H1 (cell line): Measurements from ENCODE around the gene AGAP3. TPM values are rescaled to one million over a fixed set of nuclear protein-coding genes. Genes with fewer than 3 reads are reported as not detected.

Experiments used
- CTCF ChIA-PET: fragments of 300-600 bp; sonication (Branson Sonifier 250); formaldehyde crosslinking; loops from one replicate; lab custom pipeline; 2021; ENCODE audit not compliant: partially characterized antibody; lab: Charles Lee
- POLR2A ChIA-PET: fragments of 300-600 bp; sonication (Branson Sonifier 250); formaldehyde crosslinking; loops from one replicate; lab custom pipeline; 2021; ENCODE audit warnings: inconsistent platforms; ENCODE audit not compliant: partially characterized antibody; lab: Charles Lee
- DNase-seq, 2 experiments: peaks; one replicate each; pipeline versions ENCODE4 v3.0.0 to v3.0.0-alpha.2; 2010 to 2022; ENCODE audit warnings: low spot score in 2 of 2, low read depth in 1 of 2, mixed read lengths in 1 of 2
- FAIRE-seq: peaks from 2 replicates; lab custom pipeline; 2011; peaks lifted over from hg19 to GRCh38; lab: Jason Lieb, UNC
- H2AFZ ChIP-seq: 2 replicates; pipeline ENCODE4 v1.8.1; 2012; ENCODE audit warnings: low read length, inconsistent platforms
- H2AK5ac ChIP-seq: 2 replicates; pipeline ENCODE4 v1.6.1; 2013; ENCODE audit warnings: low read depth, low read length
- H2BK120ac ChIP-seq: replicated peaks from 2 replicates; pipeline ENCODE3; 2013; ENCODE audit warnings: low read depth, low read length, inconsistent platforms
- H2BK12ac ChIP-seq: 2 replicates; pipeline ENCODE4 v1.6.1; 2013; ENCODE audit warnings: low read depth, low read length
- H2BK15ac ChIP-seq: 2 replicates; pipeline ENCODE4 v1.6.1; 2013; ENCODE audit warnings: low read length
- H2BK20ac ChIP-seq: 2 replicates; pipeline ENCODE4 v1.6.1; 2013; ENCODE audit warnings: low read length
- H2BK5ac ChIP-seq: 2 replicates; pipeline ENCODE4 v1.6.1; 2013; ENCODE audit warnings: low read depth, low read length
- H3K14ac ChIP-seq: 2 replicates; pipeline ENCODE4 v1.6.1; 2013; ENCODE audit warnings: inconsistent platforms; ENCODE audit not compliant: insufficient read length
- H3K18ac ChIP-seq: 2 replicates; pipeline ENCODE4 v1.6.1; 2013; ENCODE audit warnings: low read length; ENCODE audit errors: extremely low read depth
- H3K23ac ChIP-seq: 2 replicates; pipeline ENCODE4 v1.6.1; 2013; ENCODE audit warnings: inconsistent platforms; ENCODE audit not compliant: insufficient read length
- H3K23me2 ChIP-seq: 2 replicates; pipeline ENCODE4 v1.6.1; 2013; ENCODE audit warnings: low read depth, low read length
- H3K27ac ChIP-seq: 2 replicates; pipeline ENCODE4 v1.6.1; 2011; ENCODE audit warnings: low read depth, low read length, inconsistent platforms
- H3K27me3 ChIP-seq, 4 experiments: replicated peaks in 1 of 4; 1 replicate in 1 of 4; 2 replicates in 3 of 4; pipeline versions ENCODE4 v1.6.1 to v1.8.1; 2011 to 2013; ENCODE audit warnings: low read length in 3 of 4, mild to moderate bottlenecking in 3 of 4, inconsistent platforms in 2 of 4, mixed read lengths in 2 of 4, moderate library complexity in 1 of 4; ENCODE audit not compliant: control insufficient read depth in 3 of 4, insufficient read depth in 3 of 4; ENCODE audit errors: extremely low read depth in 1 of 4
- H3K36me3 ChIP-seq, 4 experiments: 2 replicates each; pipeline versions ENCODE4 v1.6.1 to v1.8.1; 2011 to 2013; ENCODE audit warnings: mild to moderate bottlenecking in 4 of 4, low read length in 3 of 4, moderate library complexity in 2 of 4, control low read depth in 1 of 4, inconsistent platforms in 1 of 4; ENCODE audit not compliant: insufficient read depth in 4 of 4, control insufficient read depth in 2 of 4
- H3K4ac ChIP-seq: replicated peaks from 2 replicates; pipeline ENCODE3; 2013; ENCODE audit warnings: low read length, low read depth, mixed read lengths, inconsistent platforms; ENCODE audit not compliant: insufficient read length
- H3K4me1 ChIP-seq, 4 experiments: replicated peaks in 1 of 4; 1 replicate in 1 of 4; 2 replicates in 3 of 4; pipeline versions ENCODE4 v1.6.1 to v1.8.1; 2011 to 2013; ENCODE audit warnings: low read length in 3 of 4, inconsistent platforms in 2 of 4, mixed read lengths in 1 of 4; ENCODE audit not compliant: insufficient read depth in 4 of 4, control insufficient read depth in 3 of 4
- H3K4me2 ChIP-seq, 2 experiments: 2 replicates each; pipeline versions ENCODE4 v1.6.1 to v1.8.1; 2011 to 2013; ENCODE audit warnings: low read depth in 2 of 2, low read length in 2 of 2, control low read depth in 1 of 2, inconsistent platforms in 1 of 2, mild to moderate bottlenecking in 1 of 2; ENCODE audit not compliant: insufficient read depth in 1 of 2
- H3K4me3 ChIP-seq, 4 experiments: fragments of 200-600, 300-600 bp in 1 of 4; sonication (generic), shearing (Covaris generic), sonication (Bioruptor Twin) in 1 of 4; 2 replicates each; pipeline versions ENCODE4 v1.5.1 to v1.8.1; 2011 to 2016; ENCODE audit warnings: low read length in 4 of 4, low read depth in 3 of 4, control low read depth in 2 of 4, inconsistent platforms in 2 of 4, mild to moderate bottlenecking in 2 of 4, mixed read lengths in 1 of 4, moderate library complexity in 1 of 4; ENCODE audit not compliant: insufficient read depth in 2 of 4; ENCODE audit errors: extremely low read depth in 1 of 4
- H3K56ac ChIP-seq: replicated peaks from 2 replicates; pipeline ENCODE3; 2013; ENCODE audit warnings: low read depth, mild to moderate bottlenecking, mixed read lengths, low read length, inconsistent platforms; ENCODE audit not compliant: insufficient read length
- H3K79me1 ChIP-seq: 2 replicates; pipeline ENCODE4 v1.6.1; 2013; ENCODE audit warnings: low read depth, low read length, control low read depth
- H3K79me2 ChIP-seq, 2 experiments: 2 replicates each; pipeline versions ENCODE4 v1.6.1 to v1.8.1; 2012 to 2013; ENCODE audit warnings: low read length in 2 of 2, mild to moderate bottlenecking in 2 of 2, inconsistent platforms in 1 of 2; ENCODE audit not compliant: insufficient read depth in 2 of 2, control insufficient read depth in 1 of 2
- H3K9ac ChIP-seq, 4 experiments: replicated peaks in 1 of 4; 1 replicate in 1 of 4; 2 replicates in 3 of 4; pipeline versions ENCODE4 v1.6.1 to v1.8.1; 2011 to 2013; ENCODE audit warnings: low read depth in 3 of 4, low read length in 3 of 4, control low read depth in 2 of 4, mild to moderate bottlenecking in 2 of 4, moderate library complexity in 2 of 4, inconsistent platforms in 1 of 4; ENCODE audit errors: extremely low read depth in 1 of 4
- H3K9me3 ChIP-seq, 2 experiments: 2 replicates each; pipeline versions ENCODE4 v1.6.1 to v1.8.1; 2012 to 2013; ENCODE audit warnings: mild to moderate bottlenecking in 2 of 2, moderate library complexity in 2 of 2, control low read depth in 1 of 2, inconsistent platforms in 1 of 2, low read depth in 1 of 2, low read length in 1 of 2, mixed read lengths in 1 of 2; ENCODE audit not compliant: insufficient read depth in 2 of 2
- H4K20me1 ChIP-seq, 2 experiments: replicated peaks in 1 of 2; 2 replicates each; pipeline versions ENCODE3 to v1.8.1; 2011 to 2013; ENCODE audit warnings: inconsistent platforms in 2 of 2, low read length in 2 of 2, mild to moderate bottlenecking in 1 of 2; ENCODE audit not compliant: insufficient read depth in 2 of 2, control insufficient read depth in 1 of 2
- H4K5ac ChIP-seq: 2 replicates; pipeline ENCODE4 v1.6.1; 2013; ENCODE audit warnings: low read length, low read depth, mixed read lengths, inconsistent platforms; ENCODE audit not compliant: insufficient read length
- H4K8ac ChIP-seq: 2 replicates; pipeline ENCODE4 v1.8.0; 2013; ENCODE audit warnings: mild to moderate bottlenecking, moderate library complexity, low read length, inconsistent platforms; ENCODE audit not compliant: insufficient read depth; ENCODE audit errors: extremely low read depth
- H4K91ac ChIP-seq: replicated peaks from 2 replicates; pipeline ENCODE3; 2013; ENCODE audit warnings: low read length, mixed read lengths, inconsistent platforms; ENCODE audit not compliant: insufficient read length
- CBX8 ChIP-seq: fragments of 300-800, 300-1000 bp; sonication (generic); IDR thresholded peaks from 2 replicates; pipeline ENCODE4 v1.7.1; 2016; ENCODE audit warnings: low read depth, low read length, borderline replicate concordance
- EZH2 ChIP-seq: fragments of 200-600 bp; sonication (generic); IDR thresholded peaks from 2 replicates; pipeline ENCODE4 v1.7.1; 2012; ENCODE audit warnings: low read depth, mild to moderate bottlenecking, moderate library complexity, low read length, inconsistent platforms; ENCODE audit not compliant: severe bottlenecking
- POLR2A ChIP-seq, 2 experiments: IDR thresholded peaks; 1 replicate in 1 of 2; 2 replicates in 1 of 2; pipeline ENCODE4 v1.6.1; 2011; ENCODE audit warnings: low read depth in 2 of 2, low read length in 2 of 2, mild to moderate bottlenecking in 2 of 2; ENCODE audit errors: control extremely low read depth in 1 of 2
- TCF12 ChIP-seq: IDR thresholded peaks from 2 replicates; pipeline ENCODE4 v1.6.1; 2011; ENCODE audit warnings: low read depth, mild to moderate bottlenecking, low read length
- WGBS, 2 experiments: shearing (Covaris generic) in 1 of 2; methylation state at CpG; one replicate each; pipeline versions ENCODE4 v1.1.6 to v1.1.7; 2013 to 2015; ENCODE audit warnings: low lambda C conversion rate in 2 of 2, mixed read lengths in 2 of 2, inconsistent platforms in 1 of 2, low coverage in 1 of 2, missing lambda C conversion rate in 1 of 2; ENCODE audit not compliant: insufficient replicate concordance in 2 of 2, insufficient coverage in 1 of 2, insufficient read length in 1 of 2; ENCODE audit errors: extremely low coverage in 1 of 2, missing lambda C conversion rate in 1 of 2; 5-methylcytosine and 5-hydroxymethylcytosine counted together
- polyA plus RNA-seq, 7 experiments: library from polyadenylated mRNA; depleted of rRNA in 3 of 7; stranded (reverse) in 5 of 7; unstranded in 2 of 7; fragments of >200 nt in 5 of 7; fragments of 200-250 nt in 2 of 7; gene quantifications; 1 replicate in 5 of 7; 2 replicates in 1 of 7; 4 replicates in 1 of 7; pipeline versions ENCODE4 v1.2.1 to v1.2.3, GENCODE V29; 2011 to 2013; ENCODE audit warnings: missing spikeins in 2 of 7, mixed read lengths in 2 of 7
- total RNA-seq: library from RNA; stranded (reverse); fragmentation: NEBNext Ultra II Directional; extraction: Animal tissue kit (Norgen Biotek cat#: 25700); gene quantifications from 2 replicates; pipeline ENCODE4 v1.2.1, GENCODE V29; 2021

The AGAP3 gene
- total and polyA plus RNA-seq, 2 of the 8 experiments (the other 6 are each of a cell fraction or from before 2014, with no cell fraction given) = 66.4 to 120 TPM

GRCh38 chr7:151124481-151124880, 38.2 kb downstream of the AGAP3 start:
- Histone ChIP-seq H3K79me1 (no peaks in the 10 kb centered on the region), H2BK120ac (no peak overlapping the region), H3K4me1 (peaks cover 0 to 23% (median 7%) of the 10 kb centered on the region in 4 experiments; a peak in 6 of 7 replicates), H3K23ac (no peak overlapping the region), H4K8ac (no peak overlapping the region), H3K56ac (no peak overlapping the region), H3K36me3 (peaks cover 0 to 29% (median 4%) of the 10 kb centered on the region in 4 experiments; a peak in 3 of 8 replicates), H3K4ac (no peak overlapping the region), H4K91ac (no peak overlapping the region), H2AFZ (no peak overlapping the region), H3K27me3 (peaks cover 0 to 13% (median 4%) of the 10 kb centered on the region in 4 experiments; a peak in 5 of 7 replicates), H3K9ac (no peak overlapping the region), H4K20me1 (peaks cover 8 to 32% of the 10 kb centered on the region in 2 experiments), H2BK15ac (peak overlapping the region; percentile 81; the same call in 1 of the 2 replicates), H3K27ac (no peak overlapping the region), H3K14ac (no peak overlapping the region), H2BK5ac (no peak overlapping the region), H3K4me2 (no peak overlapping the region; a peak in 1 of 4 replicates), H3K23me2 (peaks cover 5% of the 10 kb centered on the region; the same call in 1 of the 2 replicates), H3K18ac (no peak overlapping the region), H3K9me3 (no peaks in the 10 kb centered on the region), H3K4me3 (no peak overlapping the region), H4K5ac (no peak overlapping the region), H2BK20ac (no peak overlapping the region), H2BK12ac (0 out of 2 replicates have a peak overlapping the region, but pooled peaks have one; percentile 0), H2AK5ac (no peak overlapping the region), H3K79me2 (no peaks in the 10 kb centered on the region)
- TF ChIP-seq CBX8 (no peak), EZH2 (no peak), POLR2A (IDR thresholded peaks at IDR 0.05; ENCODE audit: control extremely low read depth in 1 of 2, low read depth in 2 of 2, low read length in 2 of 2) (no peak), TCF12 (no peak)
- FAIRE-seq = no peak
- ChIA-PET POLR2A (interaction anchor here (0.9 to 2.0 kb wide), 4 partner anchors 9 to 24 kb away, joined by 3 to 7 read pairs (median 4); no protein-coding TSS in a partner anchor), CTCF (interaction anchor here (0.6 to 11.7 kb wide), 33 partner anchors 9 to 1655 kb away, joined by 3 to 197 read pairs (median 4); partner anchors contain the start of gene GBX1)
- no peak for DNase-seq
- WGBS, 2 experiments = 82% methylated on average over 7 of the region's 7 CpGs; no CpG with 5 or more reads in 1 of the 2 experiments
